HK-2 (cell line): Measurements from ENCODE around the gene DNMT1.
"Not testable (repeated sequence)": the region's sequence is repeated elsewhere in the genome, so short reads cannot be mapped to it uniquely, and the experiment has no call there.

Experiments used
- DNase-seq: peaks from one replicate; pipeline ENCODE4 v3.0.0-alpha.2; 2018; ENCODE audit not compliant: unreplicated experiment

Gene DNMT1

DNA sequence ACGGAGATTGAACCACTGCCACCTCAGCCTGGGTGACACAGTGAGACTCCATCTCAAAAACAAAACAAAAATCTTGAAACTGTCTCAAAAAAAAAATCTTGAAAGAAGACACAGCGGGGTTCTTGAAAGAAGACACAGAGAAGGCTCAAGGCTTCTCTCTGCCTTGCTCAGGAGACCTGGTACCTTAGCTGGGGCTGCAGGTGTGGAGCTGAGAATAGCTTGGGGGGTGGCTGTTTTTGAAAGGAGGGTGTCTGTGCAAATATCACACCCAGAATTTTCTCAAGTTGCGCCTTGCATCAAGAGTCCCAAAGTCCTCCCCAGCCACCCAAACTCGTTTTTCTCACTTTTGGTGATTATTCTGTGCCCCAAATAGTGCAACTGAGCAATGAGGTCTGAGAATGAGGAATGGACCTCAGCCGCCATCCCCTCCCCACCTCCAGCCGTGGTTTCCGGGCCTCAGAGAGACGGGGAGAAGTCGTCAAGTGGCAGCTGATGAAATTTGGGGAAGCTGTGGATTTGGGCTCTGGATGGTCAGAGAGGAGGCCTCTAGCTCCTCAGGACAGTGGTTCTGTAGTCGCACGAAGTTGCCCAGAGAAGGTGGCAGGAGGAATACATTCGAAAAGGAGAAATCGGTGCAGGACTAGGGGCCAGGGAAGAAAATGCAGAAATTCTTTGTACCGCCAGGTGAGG lies 27.6 kb upstream of the DNMT1 start:
- DNase-seq: no peak

DNA sequence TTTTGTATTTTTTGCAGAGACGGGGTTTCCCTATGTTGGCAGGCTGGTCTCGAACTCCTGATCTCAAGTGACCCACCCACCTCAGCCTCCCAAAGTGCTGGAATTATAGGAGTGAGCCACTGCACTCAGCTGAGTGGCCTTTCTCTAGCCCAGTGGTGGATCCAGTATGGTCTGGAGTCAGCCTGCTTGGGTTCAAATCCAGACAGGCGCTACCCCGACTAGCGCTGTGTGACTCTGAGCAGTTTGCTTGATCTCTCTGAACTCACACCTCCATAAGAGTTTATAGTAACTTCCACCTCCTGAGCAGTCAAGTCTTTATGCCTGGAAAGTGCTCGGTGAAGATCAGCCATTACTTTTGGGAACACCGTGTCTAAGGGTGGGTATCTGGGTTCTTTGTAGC lies 25.9 kb upstream of the DNMT1 start:
- no peak for DNase-seq

DNA sequence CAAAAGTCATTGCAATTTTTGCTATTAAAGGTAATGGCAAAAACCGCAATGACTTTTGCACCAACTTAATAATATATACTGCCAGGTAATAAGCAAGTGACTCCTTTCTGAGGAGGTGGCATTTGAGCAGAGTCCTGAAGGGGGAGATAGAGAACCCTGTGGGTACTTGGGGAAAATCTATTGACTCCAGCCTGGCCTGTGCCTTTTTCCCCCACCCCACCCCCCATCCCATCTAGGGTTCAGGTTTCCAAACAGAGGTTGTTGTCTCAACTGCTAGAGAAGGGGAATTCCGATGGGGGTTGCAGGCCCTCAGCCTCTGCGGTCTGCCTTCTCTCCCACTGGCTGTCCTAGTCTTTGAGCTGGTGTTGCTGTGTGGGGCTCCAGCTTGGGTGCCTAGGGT lies 24.9 kb upstream of the DNMT1 start:
- peak; percentile 79 for DNase-seq

DNA sequence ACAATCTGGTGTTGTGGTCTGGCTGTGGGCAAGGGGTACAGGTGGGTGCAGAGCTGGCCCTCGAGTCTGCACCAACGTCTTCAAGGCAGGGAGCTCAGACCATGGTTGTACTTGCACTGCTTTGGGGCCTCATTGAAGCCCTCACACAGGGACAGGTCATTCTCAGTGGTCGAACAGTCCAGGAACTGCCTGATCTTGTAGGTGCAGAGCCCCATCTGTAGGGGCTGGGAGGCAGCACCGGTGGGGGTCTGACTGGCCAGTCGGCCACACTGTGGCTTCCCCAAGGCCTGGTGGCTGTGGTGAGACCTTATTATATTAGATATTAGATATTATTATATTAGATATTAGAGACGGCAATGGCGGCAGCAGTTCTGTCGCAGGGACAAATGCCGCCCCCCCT lies 22.3 kb upstream of the DNMT1 start:
- no peak for DNase-seq

DNA sequence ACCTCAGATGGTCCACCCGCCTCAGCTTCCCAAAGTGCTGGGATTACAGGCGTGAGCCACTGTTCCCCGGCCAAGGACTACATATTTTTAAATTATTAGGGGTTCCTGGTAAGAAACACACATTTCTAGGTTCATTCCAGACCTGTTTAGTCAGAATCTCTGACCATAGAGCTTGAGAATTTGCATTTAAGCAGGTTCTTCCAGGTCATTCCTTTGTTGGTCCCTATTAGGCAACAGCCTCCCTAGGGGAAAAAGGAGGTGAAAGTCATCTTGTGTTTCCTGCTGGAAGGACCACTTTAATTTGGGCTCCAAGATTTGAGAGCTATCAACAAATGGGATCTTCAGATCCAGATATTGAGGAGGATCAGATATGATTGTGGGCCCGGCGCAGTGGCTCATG lies 20.0 kb upstream of the DNMT1 start:
- no peak for DNase-seq

DNA sequence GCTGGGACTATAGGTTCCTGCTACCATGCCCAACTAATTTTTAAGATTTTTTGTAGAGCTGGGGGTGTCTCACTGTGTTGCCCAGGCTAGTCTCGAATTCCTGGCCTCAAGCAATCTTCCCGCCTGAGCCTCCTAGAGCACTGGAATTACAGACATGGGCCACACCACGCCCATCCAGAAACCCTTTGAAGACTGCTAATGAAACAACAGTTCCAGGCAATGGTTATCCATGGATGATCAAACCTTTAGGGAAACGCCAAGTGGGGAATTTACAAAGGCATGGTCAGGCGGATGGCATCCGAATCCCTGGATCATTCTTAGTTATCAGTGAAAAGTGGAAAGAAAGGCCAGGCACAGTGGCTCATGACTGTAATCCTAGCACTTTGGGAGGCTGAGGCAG lies 16.9 kb upstream of the DNMT1 start:
- no peak for DNase-seq

DNA sequence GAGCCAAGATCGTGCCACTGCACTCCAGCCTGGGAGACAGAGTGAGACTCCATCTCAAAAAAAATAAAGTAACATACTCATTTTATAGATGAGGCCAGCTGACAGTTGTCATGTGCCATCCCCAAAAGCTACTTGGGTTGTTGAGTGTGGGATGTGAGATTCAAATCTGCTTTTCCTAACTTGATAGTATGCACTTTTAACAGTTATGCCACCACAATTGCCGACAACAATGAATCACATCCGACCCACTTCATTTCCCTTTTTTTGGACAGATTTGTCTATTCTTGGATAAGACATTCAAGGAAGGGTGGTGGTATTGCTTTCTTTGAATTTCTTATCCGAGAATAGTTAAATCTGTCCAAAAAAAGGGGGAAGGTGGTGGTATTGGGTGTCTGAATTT lies 16.3 kb upstream of the DNMT1 start:
- no peak for DNase-seq

DNA sequence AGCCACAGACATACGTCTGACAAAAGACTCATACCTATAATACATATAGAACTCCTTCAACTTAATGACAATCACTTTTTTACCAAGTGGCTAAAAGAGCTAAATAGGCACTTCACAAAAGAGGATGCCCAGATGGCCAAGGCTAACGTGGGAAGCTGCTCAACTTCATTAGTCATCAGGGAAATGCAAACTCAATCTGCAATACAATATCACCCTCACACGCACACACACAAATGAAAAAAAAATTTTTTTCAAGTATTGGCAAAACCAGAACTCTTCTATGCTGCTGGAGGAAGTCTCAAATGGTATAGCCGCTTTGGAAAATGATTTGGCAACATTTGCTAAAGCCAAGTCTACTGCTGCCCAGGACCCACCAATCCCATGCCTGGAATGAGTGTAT lies 14.6 kb upstream of the DNMT1 start:
- DNase-seq: no peak

DNA sequence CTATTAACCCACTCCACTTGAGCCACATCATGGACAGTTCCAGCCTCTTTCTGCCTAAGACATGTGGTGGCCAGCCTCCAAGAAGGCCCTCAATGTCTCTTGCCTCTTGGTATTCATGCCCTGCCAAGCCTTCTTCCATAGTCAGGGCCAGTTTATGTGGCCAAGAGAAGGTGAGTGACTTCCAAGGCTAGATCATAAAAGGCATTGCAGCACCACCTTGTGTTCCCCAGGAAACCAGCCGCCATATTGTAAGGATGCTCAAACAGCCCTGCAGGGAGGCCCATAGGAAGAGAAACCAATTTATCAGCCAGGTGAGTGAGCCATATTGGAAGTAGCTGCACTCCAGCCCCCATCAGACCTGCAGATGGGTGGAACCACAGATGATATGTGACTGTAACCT lies 12.3 kb upstream of the DNMT1 start:
- DNase-seq: no peak

DNA sequence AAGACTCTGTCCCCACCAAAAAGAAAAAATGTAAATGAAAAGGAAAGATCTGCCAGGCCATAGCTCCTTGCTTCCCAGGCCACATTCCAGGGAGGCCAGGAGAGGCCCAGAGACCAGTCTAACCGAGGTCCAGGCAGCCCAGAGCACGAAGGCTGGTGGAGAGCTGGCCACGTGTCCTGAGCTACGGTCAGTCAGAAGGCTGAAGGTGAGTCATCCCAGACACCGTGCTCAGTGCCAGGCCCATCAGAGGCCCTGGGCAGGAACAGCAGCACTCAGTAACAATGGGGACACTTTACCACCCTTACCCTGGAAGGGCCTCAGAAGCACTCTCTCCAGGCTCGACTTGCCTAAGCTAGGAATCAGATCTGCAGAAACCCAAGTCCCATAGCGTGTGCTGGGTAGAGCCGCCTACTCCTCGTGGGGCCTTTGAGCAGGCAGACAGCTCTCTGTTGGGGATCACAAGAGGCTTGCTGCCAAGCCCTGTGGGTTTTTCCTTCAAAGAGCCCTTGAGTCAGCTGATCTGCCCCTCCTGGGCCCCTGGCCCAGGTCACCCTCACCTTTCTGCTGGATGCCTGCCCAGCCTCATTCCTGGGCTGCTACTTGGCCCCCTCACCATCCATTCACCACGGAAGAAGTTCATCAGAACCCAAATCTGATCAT lies 11.6 kb upstream of the DNMT1 start:
- peak; percentile 84 for DNase-seq

DNA sequence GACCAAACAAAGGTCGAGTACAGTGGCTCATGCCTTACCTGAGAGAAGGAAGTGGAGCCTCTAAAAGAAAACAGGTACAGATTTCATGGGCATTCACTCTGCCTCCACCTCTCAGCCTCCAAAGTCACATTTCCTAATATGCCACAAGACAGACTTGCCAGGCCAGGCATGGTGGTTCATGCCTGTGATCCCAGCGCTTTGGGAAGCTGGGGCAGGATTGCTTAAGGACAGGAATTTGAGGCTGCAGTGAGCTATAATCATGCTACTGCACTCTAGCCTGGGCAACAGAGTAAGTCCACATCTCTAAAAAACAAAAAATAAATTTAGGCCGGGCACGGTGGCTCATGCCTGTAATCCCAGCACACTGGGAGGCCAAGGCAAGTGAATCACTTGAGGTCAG lies 10.9 kb upstream of the DNMT1 start:
- DNase-seq: no peak

DNA sequence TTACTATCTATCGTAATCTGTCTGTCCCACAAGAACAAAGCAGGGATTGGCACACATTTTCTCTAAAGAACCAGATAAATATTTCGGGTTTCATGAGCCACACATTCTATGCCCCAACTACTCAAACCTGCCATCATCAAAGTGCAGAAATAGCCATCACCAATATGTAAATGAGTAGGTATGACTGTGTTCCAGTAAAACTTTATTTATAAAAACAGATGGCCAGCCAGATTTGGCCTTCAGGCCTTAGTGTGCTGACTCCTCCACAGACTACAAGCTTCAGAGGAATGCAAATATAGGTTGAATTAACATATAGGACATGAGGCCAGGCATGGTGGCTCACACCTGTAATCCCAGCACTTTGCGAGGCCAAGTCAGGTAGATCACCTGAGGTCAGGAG lies 8.9 kb upstream of the DNMT1 start:
- DNase-seq: no peak

DNA sequence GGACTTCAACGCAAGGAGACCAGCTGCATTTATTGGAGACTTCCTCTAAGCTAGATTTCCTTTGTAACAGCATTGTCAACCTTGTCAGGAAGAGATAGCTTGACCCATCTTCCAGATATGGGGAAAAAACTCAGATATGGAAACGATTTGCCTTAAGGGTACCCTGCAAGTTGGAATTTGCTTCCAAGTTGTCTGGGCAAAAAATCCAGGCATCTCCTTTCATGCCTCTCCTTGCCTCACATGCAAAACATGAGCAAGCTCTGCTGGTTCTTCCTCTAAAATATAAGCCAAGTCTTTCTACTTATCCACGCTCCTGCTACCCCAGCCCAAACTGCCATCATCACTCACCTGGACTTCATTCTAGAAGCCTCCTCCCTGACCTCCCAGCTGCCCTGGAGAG lies 6.4 kb upstream of the DNMT1 start:
- DNase-seq: no peak

DNA sequence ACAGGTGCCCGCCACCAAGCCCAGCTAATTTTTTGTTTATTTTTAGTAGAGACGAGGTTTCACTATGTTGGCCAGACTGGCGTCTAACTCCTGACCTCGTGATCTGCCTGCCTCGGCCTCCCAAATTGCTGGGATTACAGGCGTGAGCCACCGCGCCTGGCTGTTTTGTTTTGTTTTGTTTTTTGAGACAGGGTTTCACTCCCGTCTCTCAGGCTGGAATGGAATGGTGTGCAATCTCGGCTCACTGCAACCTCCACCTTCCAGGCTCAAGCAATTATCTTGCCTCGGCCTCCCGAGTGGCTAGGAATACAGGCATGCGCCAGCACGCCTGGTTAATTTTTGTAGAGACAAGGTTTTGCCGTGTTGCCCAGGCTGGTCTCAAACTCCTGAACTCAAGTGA lies 5.3 kb upstream of the DNMT1 start:
- DNase-seq: not testable (repeated sequence)

DNA sequence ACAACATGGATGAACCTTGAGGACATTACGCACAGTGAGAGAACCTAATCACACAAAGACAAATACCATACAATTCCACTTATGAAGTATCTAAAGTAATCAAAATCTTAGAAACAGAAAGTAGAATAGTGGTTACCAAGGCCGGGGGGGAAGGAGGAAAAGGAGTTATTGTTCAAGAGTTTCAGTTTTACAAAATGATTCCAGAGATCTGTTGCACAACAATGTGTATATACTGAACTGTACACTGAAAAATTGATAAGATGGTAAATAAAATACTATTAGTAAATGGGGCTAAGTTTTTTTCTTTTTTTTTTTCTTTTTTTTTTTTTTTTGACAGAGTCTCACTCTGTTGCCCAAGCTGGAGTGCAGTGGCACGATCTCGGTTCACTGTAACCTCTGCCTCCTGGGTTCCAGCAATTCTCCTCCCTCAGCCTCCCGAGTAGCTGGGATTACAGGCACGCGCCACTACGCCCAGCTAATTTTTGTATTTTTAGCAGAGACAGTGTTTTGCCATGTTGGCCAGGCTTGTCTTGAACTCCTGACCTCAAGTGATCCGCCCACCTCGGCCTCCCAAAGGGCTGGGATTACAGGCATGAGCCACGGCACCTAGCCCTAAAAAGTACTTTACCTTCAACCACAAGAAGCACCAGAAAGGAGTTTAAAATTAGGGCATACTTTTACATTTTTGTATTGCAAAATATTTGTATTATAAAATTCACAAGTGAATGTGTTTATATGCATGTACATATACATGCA lies 4.3 kb upstream of the DNMT1 start:
- DNase-seq: not testable (repeated sequence)

DNA sequence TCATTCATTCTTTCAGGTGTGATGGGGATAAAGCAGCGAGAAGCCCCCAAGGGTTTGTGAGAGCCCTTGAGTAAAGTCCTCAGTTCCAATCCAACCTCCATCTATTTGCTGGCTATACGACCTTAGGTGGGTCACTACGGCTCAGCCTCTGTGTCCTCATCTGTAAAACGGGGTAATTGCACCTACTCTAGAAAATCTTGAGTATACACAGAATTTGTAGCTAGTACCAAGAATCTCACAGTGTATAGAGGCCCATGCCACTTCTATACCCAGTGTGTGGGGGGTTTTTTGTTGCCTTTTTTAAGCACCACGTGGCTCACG lies 406 bp upstream of the DNMT1 start:
- DNase-seq: no peak

DNA sequence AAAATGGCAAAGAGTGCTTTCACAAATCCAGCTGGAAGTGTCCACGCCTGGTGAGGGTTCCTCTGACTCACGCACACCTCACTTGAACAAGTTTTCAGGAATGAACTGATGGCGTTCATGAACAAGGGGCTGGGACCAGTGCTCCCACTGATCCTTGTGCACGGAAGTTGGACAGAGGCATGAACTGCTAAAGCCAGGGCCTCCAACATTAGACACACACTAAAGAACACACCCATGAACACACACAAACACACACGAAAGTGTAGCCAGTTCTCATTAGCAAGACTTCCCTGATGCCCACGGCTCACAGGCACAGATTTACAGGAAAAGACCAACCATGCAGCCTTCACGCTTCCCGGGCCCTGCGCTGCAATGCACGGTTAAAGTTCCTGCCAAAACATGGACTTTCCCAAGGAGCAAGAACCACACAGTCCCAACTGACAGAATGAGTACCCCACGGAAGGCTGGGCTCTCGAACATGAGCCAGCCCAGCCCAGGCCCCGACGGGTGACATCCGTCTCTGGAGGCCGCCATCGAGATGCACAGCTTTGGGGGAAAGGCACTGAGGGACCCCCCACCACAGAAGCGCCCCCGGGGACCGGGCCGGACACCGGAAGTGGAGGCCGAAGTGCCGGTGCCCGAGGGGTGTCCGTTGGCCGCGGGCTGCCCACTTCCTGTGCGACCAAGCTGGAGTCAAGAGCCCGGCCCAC lies 808 bp downstream of the DNMT1 start:
- DNase-seq: peak; percentile 40

DNA sequence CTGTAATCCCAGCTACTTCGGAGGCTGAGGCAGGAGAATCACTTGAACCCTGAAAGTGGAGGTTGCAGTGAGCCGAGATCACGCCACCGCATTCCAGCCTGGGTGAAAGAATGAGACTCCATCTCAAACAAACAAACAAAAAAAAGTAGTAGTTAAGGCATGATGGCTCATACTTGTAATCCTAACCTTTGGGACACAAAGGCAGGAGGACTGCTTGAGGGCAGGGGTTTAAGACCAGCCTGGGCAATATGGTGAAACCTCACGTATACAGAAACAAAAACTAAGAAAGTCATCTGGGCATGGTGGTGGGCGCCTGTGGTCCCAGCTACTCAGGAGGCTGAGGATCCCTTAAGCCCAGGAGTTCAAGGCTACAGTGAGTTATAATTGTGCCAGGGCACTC lies 1.8 kb downstream of the DNMT1 start:
- no peak for DNase-seq

DNA sequence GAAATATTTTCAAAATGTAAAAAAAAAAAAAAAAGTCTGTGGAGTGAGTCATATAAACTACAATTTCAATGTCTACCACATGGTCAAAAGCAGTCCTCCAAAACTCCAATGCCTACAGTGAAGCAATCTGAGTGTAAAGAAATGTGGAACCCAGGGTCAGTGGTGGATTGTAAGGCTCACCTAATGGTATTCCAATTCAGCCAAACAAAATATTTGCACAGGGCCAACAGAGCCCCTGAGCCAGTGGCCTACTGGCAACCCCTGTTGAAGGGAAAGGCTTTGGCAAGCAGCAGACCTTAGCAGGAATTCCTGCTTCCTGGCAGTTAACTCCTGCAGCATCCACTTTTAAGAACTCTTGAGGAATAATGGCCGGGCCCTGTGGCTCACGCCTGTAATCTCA lies 3.4 kb downstream of the DNMT1 start:
- DNase-seq: no peak

DNA sequence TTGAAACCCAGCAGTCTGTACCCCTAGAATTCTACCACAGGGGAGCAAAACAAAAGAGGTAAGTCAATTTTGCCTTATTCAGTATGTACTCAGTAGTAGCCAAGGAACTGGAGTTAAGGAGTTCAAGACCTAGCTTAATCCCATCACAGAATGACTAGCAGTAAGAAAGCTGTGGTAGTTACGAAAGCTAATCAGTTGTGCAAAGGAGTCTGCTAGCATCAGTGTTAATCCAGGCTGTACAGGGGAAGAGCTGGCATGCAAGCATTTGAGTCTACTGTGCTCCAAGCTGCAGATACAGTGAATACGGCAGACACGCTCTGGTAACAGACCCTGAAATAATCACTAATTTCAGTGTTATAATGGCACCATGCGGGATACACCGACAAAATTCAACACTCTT lies 4.7 kb downstream of the DNMT1 start:
- DNase-seq: no peak

DNA sequence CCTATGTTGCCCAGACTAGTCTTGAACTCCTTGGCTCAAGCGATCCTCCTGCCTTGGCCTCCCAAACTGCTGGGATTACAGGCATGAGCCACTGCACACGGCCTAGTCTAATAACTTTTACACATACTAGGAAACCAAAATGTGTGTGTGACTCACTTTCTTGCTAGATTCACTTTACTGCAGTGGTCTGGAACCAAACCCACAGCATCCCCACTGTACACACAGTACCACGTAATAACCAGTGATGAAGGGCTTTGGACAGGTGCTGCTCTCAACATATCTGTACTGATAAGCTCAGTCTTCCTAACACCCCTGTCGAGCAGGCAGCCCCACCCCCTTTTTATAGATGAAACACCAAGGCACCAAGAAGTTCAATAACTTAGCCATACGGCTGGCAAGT lies 5.1 kb downstream of the DNMT1 start:
- no peak for DNase-seq

DNA sequence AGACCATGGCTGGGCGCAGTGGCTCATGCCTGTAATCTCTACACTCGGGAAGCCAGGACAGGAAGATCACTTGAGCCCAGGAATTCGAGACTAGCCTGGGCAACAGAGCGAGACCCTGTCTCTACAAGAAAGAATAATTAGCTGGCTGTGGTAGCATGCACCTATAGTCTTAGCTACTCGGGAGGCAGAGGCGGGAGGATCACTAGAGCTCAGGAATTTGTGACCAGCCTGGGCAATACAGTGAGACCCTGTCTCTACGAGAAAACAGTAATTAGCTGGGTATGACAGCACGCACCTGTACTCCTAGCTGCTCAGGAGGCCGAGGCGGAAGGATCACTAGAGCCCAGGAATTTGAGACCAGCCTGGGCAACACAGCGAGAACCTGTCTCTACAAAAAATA lies 7.4 kb downstream of the DNMT1 start:
- DNase-seq: no peak

DNA sequence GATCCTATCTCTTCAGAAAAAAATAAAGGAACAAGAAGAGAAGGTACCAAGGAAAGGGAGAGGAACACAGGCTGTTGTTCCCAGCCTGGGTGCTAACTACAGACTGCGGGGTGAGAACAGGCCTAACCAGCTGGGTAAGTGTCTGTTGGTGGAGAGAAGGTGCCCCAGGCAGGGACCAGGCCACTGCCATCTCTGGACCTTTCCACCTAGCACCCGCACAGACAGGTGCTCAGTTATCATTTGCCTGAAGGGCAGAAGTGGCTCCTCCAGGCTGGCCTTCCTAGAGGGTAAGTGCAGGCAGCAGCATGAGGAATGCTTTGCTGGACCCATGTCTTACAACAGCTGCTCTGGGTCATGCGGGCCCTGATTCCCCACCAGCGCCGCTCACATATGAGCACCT lies 10.1 kb downstream of the DNMT1 start:
- no peak for DNase-seq
